ENCODE results near the gene SLC9A2. TPM values are rescaled to one million over a fixed set of nuclear protein-coding genes. Genes with fewer than 3 reads are reported as not detected.

The SLC9A2 gene
- total RNA-seq, 1 donor from 2014 or later = 0.32 TPM

GRCh38 chr2:102657770-102658169 is 38.4 kb downstream of the SLC9A2 start:
- FAIRE-seq = no peak
- DNase-seq (ENCODE audit: low read depth) = no peak
- Mint-ChIP-seq H3K27me3 (ENCODE audit: low read depth, unreplicated experiment) (peaks cover 7% of the 10 kb centered on the region), H3K27ac (ENCODE audit: unreplicated experiment) (no peak overlapping the region), H3K36me3 (ENCODE audit: low read depth, unreplicated experiment) (no peaks in the 10 kb centered on the region), H3K9me3 (ENCODE audit: unreplicated experiment) (no peaks in the 10 kb centered on the region), H3K4me3 (ENCODE audit: unreplicated experiment) (no peak overlapping the region), H3K4me1 (ENCODE audit: low read depth, unreplicated experiment) (peaks cover 3% of the 10 kb centered on the region)
- Histone ChIP-seq H3K4me1 (ENCODE audit: insufficient read depth, low read length) (no peaks in the 10 kb centered on the region), H3K9me3 (ENCODE audit: insufficient read depth, low read depth, low read length) (peaks cover 5% of the 10 kb centered on the region), H2AFZ (ENCODE audit: low read depth, low read length) (no peak overlapping the region), H3K4me2 (ENCODE audit: low read length) (no peak overlapping the region), H3K27me3 (ENCODE audit: insufficient read depth, low read length) (no peaks in the 10 kb centered on the region), H4K20me1 (ENCODE audit: insufficient read depth, low read length) (no peaks in the 10 kb centered on the region), H3K36me3 (ENCODE audit: insufficient read depth, low read length) (no peaks in the 10 kb centered on the region), H3K27ac (ENCODE audit: low read depth, low read length) (no peak overlapping the region), H3K79me2 (ENCODE audit: insufficient read depth, low read length) (no peaks in the 10 kb centered on the region), H3K4me3 (ENCODE audit: insufficient read depth, low read depth, low read length) (no peak overlapping the region), H3K9ac (ENCODE audit: low read length) (no peak overlapping the region)
- no peak for TF ChIP-seq CTCF (IDR thresholded peaks at IDR 0.05; ENCODE audit: insufficient read depth, low read depth, low read length)
- TF ChIP-seq EZH2 (IDR thresholded peaks at IDR 0.05; ENCODE audit: insufficient read depth, low read length) = no peak

GRCh38 chr2:102660070-102660469 is 40.7 kb downstream of the SLC9A2 start:
- Mint-ChIP-seq H3K27me3 (ENCODE audit: low read depth, unreplicated experiment) (peaks cover 7% of the 10 kb centered on the region), H3K9me3 (ENCODE audit: unreplicated experiment) (no peaks in the 10 kb centered on the region), H3K36me3 (ENCODE audit: low read depth, unreplicated experiment) (no peaks in the 10 kb centered on the region), H3K4me1 (ENCODE audit: low read depth, unreplicated experiment) (peaks cover 6% of the 10 kb centered on the region), H3K27ac (ENCODE audit: unreplicated experiment) (no peak overlapping the region), H3K4me3 (ENCODE audit: unreplicated experiment) (no peak overlapping the region)
- no peaks in the 10 kb centered on the region for H4K20me1 ChIP-seq (ENCODE audit: insufficient read depth, low read length)
- H3K4me3 ChIP-seq (ENCODE audit: insufficient read depth, low read depth, low read length) = no peak overlapping the region
- no peaks in the 10 kb centered on the region for H3K27me3 ChIP-seq (ENCODE audit: insufficient read depth, low read length)
- no peak for DNase-seq (ENCODE audit: low read depth)
- H3K9me3 ChIP-seq (ENCODE audit: insufficient read depth, low read depth, low read length) = peaks cover 5% of the 10 kb centered on the region
- TF ChIP-seq CTCF (IDR thresholded peaks at IDR 0.05; ENCODE audit: insufficient read depth, low read depth, low read length) (no peak), EZH2 (IDR thresholded peaks at IDR 0.05; ENCODE audit: insufficient read depth, low read length) (no peak)
- H3K4me2 ChIP-seq (ENCODE audit: low read length) = no peak overlapping the region
- H3K9ac ChIP-seq (ENCODE audit: low read length) = no peak overlapping the region
- no peak for FAIRE-seq
- H3K27ac ChIP-seq (ENCODE audit: low read depth, low read length) = no peak overlapping the region
- H2AFZ ChIP-seq (ENCODE audit: low read depth, low read length) = no peak overlapping the region
- no peaks in the 10 kb centered on the region for H3K4me1 ChIP-seq (ENCODE audit: insufficient read depth, low read length)
- H3K79me2 ChIP-seq (ENCODE audit: insufficient read depth, low read length) = no peaks in the 10 kb centered on the region
- H3K36me3 ChIP-seq (ENCODE audit: insufficient read depth, low read length) = no peaks in the 10 kb centered on the region

- no peak overlapping the region for H3K9ac ChIP-seq (ENCODE audit: low read length)
- no peaks in the 10 kb centered on the region for H3K36me3 Mint-ChIP-seq (ENCODE audit: low read depth, unreplicated experiment)
- H2AFZ ChIP-seq (ENCODE audit: low read depth, low read length) = no peak overlapping the region
- no peak for DNase-seq (ENCODE audit: low read depth)
- H3K4me3 ChIP-seq (ENCODE audit: insufficient read depth, low read depth, low read length) = no peak overlapping the region
- H3K36me3 ChIP-seq (ENCODE audit: insufficient read depth, low read length) = no peaks in the 10 kb centered on the region
- H3K4me1 ChIP-seq (ENCODE audit: insufficient read depth, low read length) = no peaks in the 10 kb centered on the region
- H4K20me1 ChIP-seq (ENCODE audit: insufficient read depth, low read length) = no peaks in the 10 kb centered on the region
- H3K27me3 ChIP-seq (ENCODE audit: insufficient read depth, low read length) = no peaks in the 10 kb centered on the region
- H3K4me3 Mint-ChIP-seq (ENCODE audit: unreplicated experiment) = no peak overlapping the region
- no peaks in the 10 kb centered on the region for H3K9me3 Mint-ChIP-seq (ENCODE audit: unreplicated experiment)
- FAIRE-seq = no peak
- H3K4me1 Mint-ChIP-seq (ENCODE audit: low read depth, unreplicated experiment) = peaks cover 6% of the 10 kb centered on the region
- TF ChIP-seq CTCF (IDR thresholded peaks at IDR 0.05; ENCODE audit: insufficient read depth, low read depth, low read length) (no peak), EZH2 (IDR thresholded peaks at IDR 0.05; ENCODE audit: insufficient read depth, low read length) (no peak)
- H3K4me2 ChIP-seq (ENCODE audit: low read length) = no peak overlapping the region
- H3K27ac ChIP-seq (ENCODE audit: low read depth, low read length) = no peak overlapping the region
- H3K79me2 ChIP-seq (ENCODE audit: insufficient read depth, low read length) = no peaks in the 10 kb centered on the region
- H3K27me3 Mint-ChIP-seq (ENCODE audit: low read depth, unreplicated experiment) = peaks cover 7% of the 10 kb centered on the region
- peaks cover 5% of the 10 kb centered on the region for H3K9me3 ChIP-seq (ENCODE audit: insufficient read depth, low read depth, low read length)
- no peak overlapping the region for H3K27ac Mint-ChIP-seq (ENCODE audit: unreplicated experiment)
Measured at GRCh38 chr2:102660574-102660973, 41.2 kb downstream of the SLC9A2 start.
